Left renal cortex interstitium (tissue), 4 donors: Measurements from ENCODE around the gene RIPPLY3. TPM values are rescaled to one million over a fixed set of nuclear protein-coding genes. Genes with fewer than 3 reads are reported as not detected.
"Not testable (repeated sequence)": the region's sequence is repeated elsewhere in the genome, so short reads cannot be mapped to it uniquely, and the experiment has no call there.

Experiments used
- DNase-seq, 4 donors: peaks; one replicate each; pipeline ENCODE4 v3.0.0-alpha.2; 2013; ENCODE audit warnings: low read depth in 4 of 4, low spot score in 2 of 4, missing footprints in 1 of 4
- polyA plus RNA-seq, 4 donors: library from polyadenylated mRNA; unstranded; fragments of 120-200 nt; gene quantifications; one replicate each; pipeline ENCODE4 v1.2.1, GENCODE V29; 2013; ENCODE audit not compliant: insufficient read length in 4 of 4

RIPPLY3 gene
- polyA plus RNA-seq, 4 donors: 1.6 to 2.8 (median 2.4) TPM

- DNase-seq: no peak
Observed at GRCh38 chr21:36980280-36981048, 26.0 kb upstream of the RIPPLY3 start.

GRCh38 chr21:36981049-36981391, 25.5 kb upstream of the RIPPLY3 start:
- DNase-seq: no peak

GRCh38 chr21:36981977-36982700, 24.4 kb upstream of the RIPPLY3 start:
- no peak for DNase-seq

- DNase-seq: no peak
Observed at GRCh38 chr21:36985751-36986594, 20.5 kb upstream of the RIPPLY3 start.

- DNase-seq: no peak
Observed at GRCh38 chr21:36987845-36988244, 18.7 kb upstream of the RIPPLY3 start.

GRCh38 chr21:36988536-36988935, 18.0 kb upstream of the RIPPLY3 start:
- no peak for DNase-seq

GRCh38 chr21:36989199-36989698, 17.3 kb upstream of the RIPPLY3 start:
- not testable (repeated sequence) for DNase-seq

- DNase-seq: peak in 3 of 4 donors; percentile 80 to 89 (median 84)
Observed at GRCh38 chr21:36989699-36990507, 16.6 kb upstream of the RIPPLY3 start.

- no peak for DNase-seq
Observed at GRCh38 chr21:36990508-36991205, 15.8 kb upstream of the RIPPLY3 start.

- no peak for DNase-seq
Observed at GRCh38 chr21:36992671-36993070, 13.8 kb upstream of the RIPPLY3 start.

- DNase-seq: no peak
Observed at GRCh38 chr21:36994501-36995158, 11.9 kb upstream of the RIPPLY3 start.

- not testable (repeated sequence) for DNase-seq
Observed at GRCh38 chr21:36995285-36995684, 11.2 kb upstream of the RIPPLY3 start.

- no peak for DNase-seq
Observed at GRCh38 chr21:36999131-36999898, 7.2 kb upstream of the RIPPLY3 start.

- DNase-seq: no peak
Observed at GRCh38 chr21:37000381-37000780, 6.1 kb upstream of the RIPPLY3 start.

GRCh38 chr21:37001441-37001840, 5.1 kb upstream of the RIPPLY3 start:
- no peak for DNase-seq

GRCh38 chr21:37002851-37003250, 3.7 kb upstream of the RIPPLY3 start:
- not testable (repeated sequence) for DNase-seq

GRCh38 chr21:37003917-37004316, 2.6 kb upstream of the RIPPLY3 start:
- not testable (repeated sequence) for DNase-seq
